Trophoblast cell (in vitro differentiated cells and primary cell): ENCODE measurements around the gene HYAL2.

ENCODE experiments used
- DNase-seq, 2 donors: peaks; one replicate each; pipeline ENCODE4 v3.0.0-alpha.2; 2016
- H2AFZ ChIP-seq: 2 replicates; pipeline ENCODE4 v1.6.1; 2013; ENCODE audit warnings: low read length, moderate library complexity, mild to moderate bottlenecking; ENCODE audit not compliant: insufficient read depth, poor library complexity
- H2AK5ac ChIP-seq: 2 replicates; pipeline ENCODE4 v1.6.1; 2013; ENCODE audit warnings: mild to moderate bottlenecking, low read length
- H2BK120ac ChIP-seq: 2 replicates; pipeline ENCODE4 v1.6.1; 2013; ENCODE audit warnings: low read length, mild to moderate bottlenecking, moderate library complexity; ENCODE audit not compliant: insufficient read depth, poor library complexity
- H2BK12ac ChIP-seq: 2 replicates; pipeline ENCODE4 v1.6.1; 2013; ENCODE audit warnings: mild to moderate bottlenecking, low read length, moderate library complexity
- H2BK5ac ChIP-seq: 2 replicates; pipeline ENCODE4 v1.6.1; 2013; ENCODE audit warnings: low read length, low read depth, moderate library complexity, mild to moderate bottlenecking; ENCODE audit not compliant: poor library complexity
- H3K14ac ChIP-seq: 2 replicates; pipeline ENCODE4 v1.6.1; 2013; ENCODE audit warnings: mild to moderate bottlenecking, low read length
- H3K18ac ChIP-seq: 2 replicates; pipeline ENCODE4 v1.6.1; 2013; ENCODE audit warnings: mild to moderate bottlenecking, low read length
- H3K23ac ChIP-seq: 2 replicates; pipeline ENCODE4 v1.6.1; 2013; ENCODE audit warnings: low read length
- H3K27ac ChIP-seq: 2 replicates; pipeline ENCODE4 v1.5.1; 2013; ENCODE audit warnings: low read depth, mild to moderate bottlenecking, inconsistent platforms, low read length, moderate library complexity
- H3K27me3 ChIP-seq: 2 replicates; pipeline ENCODE4 v1.6.1; 2013; ENCODE audit warnings: inconsistent platforms, mild to moderate bottlenecking, low read length, moderate library complexity; ENCODE audit not compliant: insufficient read depth
- H3K36me3 ChIP-seq, 2 experiments: 1 replicate in 1 of 2; 2 replicates in 1 of 2; pipeline ENCODE4 v1.6.1; 2013; ENCODE audit warnings: low read length in 2 of 2, mild to moderate bottlenecking in 2 of 2, moderate library complexity in 1 of 2; ENCODE audit not compliant: insufficient read depth in 2 of 2, control insufficient read depth in 1 of 2
- H3K4ac ChIP-seq: 2 replicates; pipeline ENCODE4 v1.6.1; 2013; ENCODE audit warnings: low read depth, mild to moderate bottlenecking, low read length, moderate library complexity
- H3K4me1 ChIP-seq, 2 experiments: 1 replicate in 1 of 2; 2 replicates in 1 of 2; pipeline ENCODE4 v1.6.1; 2013; ENCODE audit warnings: low read length in 2 of 2, mild to moderate bottlenecking in 2 of 2, moderate library complexity in 1 of 2; ENCODE audit not compliant: insufficient read depth in 2 of 2, control insufficient read depth in 1 of 2
- H3K4me2 ChIP-seq: 2 replicates; pipeline ENCODE4 v1.6.1; 2013; ENCODE audit warnings: inconsistent platforms, mild to moderate bottlenecking, low read length, moderate library complexity
- H3K4me3 ChIP-seq: 2 replicates; pipeline ENCODE4 v1.5.1; 2013; ENCODE audit warnings: mild to moderate bottlenecking, low read depth, low read length, inconsistent platforms
- H3K79me1 ChIP-seq: one replicate; pipeline ENCODE4 v1.6.1; 2013; ENCODE audit warnings: low read length
- H3K79me2 ChIP-seq: 2 replicates; pipeline ENCODE4 v1.6.1; 2013; ENCODE audit warnings: low read length, mild to moderate bottlenecking; ENCODE audit not compliant: control insufficient read depth, insufficient read depth, poor library complexity
- H3K9ac ChIP-seq: 2 replicates; pipeline ENCODE4 v1.6.1; 2013; ENCODE audit warnings: mild to moderate bottlenecking, low read length
- H3K9me3 ChIP-seq: 2 replicates; pipeline ENCODE4 v1.6.1; 2013; ENCODE audit warnings: low read depth, mild to moderate bottlenecking, control low read depth, inconsistent platforms, low read length; ENCODE audit not compliant: insufficient read depth
- H4K12ac ChIP-seq: 2 replicates; pipeline ENCODE4 v1.6.1; 2013; ENCODE audit warnings: low read depth, mild to moderate bottlenecking, low read length, moderate library complexity
- H4K8ac ChIP-seq: 2 replicates; pipeline ENCODE4 v1.6.1; 2013; ENCODE audit warnings: low read depth, mild to moderate bottlenecking, low read length, moderate library complexity
- H4K91ac ChIP-seq: one replicate; pipeline ENCODE4 v1.6.1; 2013; ENCODE audit warnings: low read depth, mild to moderate bottlenecking, low read length, moderate library complexity
- WGBS: extraction: QIAGEN DNeasy Blood & Tissue Kit; methylation state at CpG from one replicate; pipeline ENCODE4 v1.1.7; 2013; ENCODE audit warnings: missing lambda C conversion rate; ENCODE audit not compliant: insufficient read length, insufficient coverage; ENCODE audit errors: extremely low coverage; 5-methylcytosine and 5-hydroxymethylcytosine counted together

Gene HYAL2

DNA sequence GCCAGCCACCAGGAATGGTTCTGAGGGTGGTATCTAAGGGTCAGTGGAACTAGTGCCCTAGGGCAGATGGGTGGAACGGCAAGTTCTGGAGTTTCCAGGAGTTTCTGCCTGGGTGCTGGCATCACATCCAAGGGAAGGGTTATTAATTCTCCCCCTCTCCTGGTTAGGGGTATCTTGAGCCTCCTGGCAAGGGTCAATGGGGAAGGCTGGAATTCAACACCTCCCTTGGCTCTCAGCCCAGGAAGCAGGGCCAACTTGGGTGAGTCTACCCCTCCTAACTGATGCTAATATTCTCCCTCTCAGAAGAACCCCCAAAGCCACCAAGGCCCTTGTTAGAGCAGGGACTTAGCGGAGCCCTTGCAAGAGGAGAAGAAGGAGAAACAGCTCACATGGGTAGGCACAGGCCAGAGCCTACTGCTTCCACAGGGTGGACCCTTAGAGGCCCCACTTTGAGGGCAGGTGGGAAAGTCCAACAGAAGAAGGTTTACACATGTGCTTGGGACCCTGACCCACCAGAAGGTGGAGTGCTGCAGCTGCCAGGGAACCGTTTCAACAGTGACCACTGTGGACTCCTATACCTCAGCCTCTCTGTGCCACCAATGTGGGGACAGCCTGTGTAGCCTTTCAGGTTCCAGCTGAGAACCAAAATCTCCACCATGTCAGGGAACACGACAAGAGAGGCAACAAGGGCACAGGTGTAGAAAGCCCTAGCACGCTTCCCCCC, 33.4 kb upstream of the HYAL2 start:
- Histone ChIP-seq H3K27ac (no peak overlapping the region), H3K14ac (no peak overlapping the region), H3K4ac (no peak overlapping the region), H3K9me3 (no peaks in the 10 kb centered on the region), H3K4me2 (no peak overlapping the region), H3K4me3 (no peak overlapping the region), H3K79me1 (peaks cover 4% of the 10 kb centered on the region), H3K9ac (no peak overlapping the region), H2AK5ac (no peak overlapping the region), H3K4me1 (peaks cover 22 to 42% of the 10 kb centered on the region in 2 experiments), H3K23ac (no peak overlapping the region), H4K12ac (no peak overlapping the region), H3K18ac (no peak overlapping the region), H3K79me2 (peaks cover 15% of the 10 kb centered on the region), H4K91ac (no peak overlapping the region), H2BK12ac (no peak overlapping the region), H2BK120ac (no peak overlapping the region), H4K8ac (no peak overlapping the region), H3K36me3 (peaks cover 36 to 46% of the 10 kb centered on the region in 2 experiments), H2BK5ac (no peak overlapping the region), H2AFZ (no peak overlapping the region), H3K27me3 (no peaks in the 10 kb centered on the region)
- no CpG with 5 or more reads among the region's 5 CpGs for WGBS
- DNase-seq, result no peak

DNA sequence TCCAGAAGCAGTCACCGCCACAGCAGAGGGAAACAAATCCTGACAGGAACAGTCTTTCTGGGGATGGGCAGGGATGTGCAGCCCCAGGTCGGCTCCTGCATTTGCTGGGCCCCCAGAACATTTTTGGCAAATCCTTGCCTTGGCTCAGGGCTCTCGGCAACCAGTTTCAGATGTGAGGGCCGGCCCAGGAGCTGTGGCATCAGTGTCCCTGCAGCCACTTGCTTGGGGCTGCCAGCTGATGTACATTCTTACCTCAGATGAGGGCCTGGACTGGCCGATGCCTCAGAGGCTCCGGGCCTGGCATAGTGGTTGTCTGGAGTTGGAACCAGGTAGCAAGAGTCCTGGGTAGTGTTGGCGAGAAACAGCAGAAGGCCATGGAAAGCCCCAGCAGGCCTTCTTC, 32.3 kb upstream of the HYAL2 start:
- no peak overlapping the region for H4K12ac ChIP-seq
- no peak overlapping the region for H3K23ac ChIP-seq
- no peaks in the 10 kb centered on the region for H3K9me3 ChIP-seq
- H3K27me3 ChIP-seq, result no peaks in the 10 kb centered on the region
- H3K9ac ChIP-seq, result no peak overlapping the region
- no peak overlapping the region for H4K8ac ChIP-seq
- H2AFZ ChIP-seq, result no peak overlapping the region
- WGBS, result no CpG with 5 or more reads among the region's 7 CpGs
- H3K79me1 ChIP-seq, result peaks cover 10% of the 10 kb centered on the region
- no peak overlapping the region for H2BK120ac ChIP-seq
- H3K4ac ChIP-seq, result no peak overlapping the region
- no peak for DNase-seq
- no peak overlapping the region for H2BK12ac ChIP-seq
- H3K14ac ChIP-seq, result no peak overlapping the region
- H3K27ac ChIP-seq, result no peak overlapping the region
- H3K18ac ChIP-seq, result no peak overlapping the region
- H3K4me3 ChIP-seq, result no peak overlapping the region
- no peak overlapping the region for H2BK5ac ChIP-seq
- peaks cover 16% of the 10 kb centered on the region for H3K79me2 ChIP-seq
- H4K91ac ChIP-seq, result no peak overlapping the region
- no peak overlapping the region for H2AK5ac ChIP-seq
- no peak overlapping the region for H3K4me2 ChIP-seq
- peaks cover 36 to 46% of the 10 kb centered on the region in 2 experiments for H3K36me3 ChIP-seq
- H3K4me1 ChIP-seq, result peaks cover 27 to 48% of the 10 kb centered on the region in 2 experiments

DNA sequence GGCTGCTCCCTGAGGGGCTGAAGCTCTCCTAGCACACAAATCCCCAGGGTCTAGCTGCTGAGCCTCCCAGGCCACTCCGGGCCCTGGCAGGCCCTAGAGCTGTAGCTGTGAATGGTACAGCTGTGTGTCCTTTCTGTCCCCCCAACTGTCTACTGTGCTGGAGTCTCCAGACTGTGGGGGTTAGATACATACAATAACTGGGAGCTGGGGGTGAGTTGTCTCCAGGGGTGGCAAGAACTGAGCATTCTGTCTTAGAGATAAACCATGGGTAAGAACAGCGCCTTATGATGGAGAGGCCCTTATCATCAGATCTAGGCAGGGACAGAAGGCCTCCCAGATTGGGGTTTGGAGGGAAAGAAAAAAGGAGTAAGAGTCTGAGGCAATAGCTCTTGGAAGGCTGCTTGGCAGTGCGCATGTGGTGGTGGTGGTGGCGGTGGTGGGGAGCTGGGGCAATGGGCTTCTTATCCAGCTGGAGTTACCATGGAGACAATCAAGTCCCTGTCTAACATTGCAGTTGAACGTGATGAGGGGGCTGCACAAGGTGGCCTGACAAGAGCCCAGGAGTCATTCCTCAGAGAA, 31.7 kb upstream of the HYAL2 start:
- no peak overlapping the region for H3K4ac ChIP-seq
- no peak overlapping the region for H2BK5ac ChIP-seq
- peaks cover 36 to 47% of the 10 kb centered on the region in 2 experiments for H3K36me3 ChIP-seq
- H3K18ac ChIP-seq, result no peak overlapping the region
- no peak overlapping the region for H2BK120ac ChIP-seq
- H3K27ac ChIP-seq, result no peak overlapping the region
- H2AK5ac ChIP-seq, result no peak overlapping the region
- no peak overlapping the region for H3K4me2 ChIP-seq
- H3K79me2 ChIP-seq, result peaks cover 16% of the 10 kb centered on the region
- H2BK12ac ChIP-seq, result no peak overlapping the region
- H4K12ac ChIP-seq, result no peak overlapping the region
- H2AFZ ChIP-seq, result no peak overlapping the region
- H3K23ac ChIP-seq, result no peak overlapping the region
- H4K91ac ChIP-seq, result no peak overlapping the region
- H3K4me3 ChIP-seq, result no peak overlapping the region
- H3K79me1 ChIP-seq, result peaks cover 9% of the 10 kb centered on the region
- peaks cover 30 to 52% of the 10 kb centered on the region in 2 experiments for H3K4me1 ChIP-seq
- no peak for DNase-seq
- H3K27me3 ChIP-seq, result no peaks in the 10 kb centered on the region
- no peak overlapping the region for H3K9ac ChIP-seq
- no peak overlapping the region for H3K14ac ChIP-seq
- WGBS, result no CpG with 5 or more reads among the region's 5 CpGs
- no peaks in the 10 kb centered on the region for H3K9me3 ChIP-seq
- H4K8ac ChIP-seq, result no peak overlapping the region

DNA sequence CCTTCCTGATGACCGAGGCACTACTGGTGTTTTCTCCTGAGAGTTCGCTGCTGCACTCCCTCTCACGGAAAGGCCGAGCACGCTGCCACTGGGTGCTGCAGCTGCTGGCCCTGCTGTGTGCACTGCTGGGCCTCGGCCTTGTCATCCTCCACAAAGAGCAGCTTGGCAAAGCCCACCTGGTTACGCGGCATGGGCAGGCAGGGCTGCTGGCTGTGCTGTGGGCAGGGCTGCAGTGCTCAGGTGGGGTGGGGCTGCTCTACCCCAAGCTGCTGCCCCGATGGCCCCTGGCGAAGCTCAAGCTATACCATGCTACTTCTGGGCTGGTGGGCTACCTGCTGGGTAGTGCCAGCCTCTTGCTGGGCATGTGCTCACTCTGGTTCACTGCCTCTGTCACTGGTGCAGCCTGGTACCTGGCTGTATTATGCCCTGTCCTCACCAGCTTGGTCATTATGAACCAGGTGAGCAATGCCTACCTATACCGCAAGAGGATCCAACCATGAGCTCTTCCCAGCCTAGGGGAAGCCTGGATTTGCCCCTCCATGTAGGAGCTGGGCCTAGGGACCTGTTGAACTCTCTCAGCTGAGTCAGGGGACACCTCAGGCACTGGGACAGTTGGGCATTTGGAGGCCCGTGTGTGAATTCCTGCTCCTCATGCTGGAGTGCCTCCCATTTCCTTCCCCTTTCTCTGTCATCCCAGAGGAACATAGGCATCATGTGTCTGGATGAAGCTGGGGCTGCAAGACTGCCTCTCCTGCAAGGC, 30.9 kb upstream of the HYAL2 start:
- H4K91ac ChIP-seq, result no peak overlapping the region
- WGBS, result no CpG with 5 or more reads among the region's 12 CpGs

More for the DNA sequence above, 30.9 kb upstream of the HYAL2 start:
- H2BK120ac ChIP-seq, result no peak overlapping the region
- H3K27ac ChIP-seq, result no peak overlapping the region
- H3K9ac ChIP-seq, result no peak overlapping the region
- H3K27me3 ChIP-seq, result no peaks in the 10 kb centered on the region
- no peaks in the 10 kb centered on the region for H3K9me3 ChIP-seq
- no peak overlapping the region for H4K12ac ChIP-seq
- no peak overlapping the region for H3K23ac ChIP-seq
- no peak overlapping the region for H2AFZ ChIP-seq
- peaks cover 29 to 48% of the 10 kb centered on the region in 2 experiments for H3K4me1 ChIP-seq
- peaks cover 40 to 53% of the 10 kb centered on the region in 2 experiments for H3K36me3 ChIP-seq
- no peak overlapping the region for H3K4me2 ChIP-seq
- peaks cover 9% of the 10 kb centered on the region for H3K79me2 ChIP-seq
- H2AK5ac ChIP-seq, result no peak overlapping the region
- H4K8ac ChIP-seq, result no peak overlapping the region
- H3K79me1 ChIP-seq, result peaks cover 5% of the 10 kb centered on the region
- H2BK12ac ChIP-seq, result no peak overlapping the region
- H3K14ac ChIP-seq, result no peak overlapping the region
- H2BK5ac ChIP-seq, result no peak overlapping the region
- H3K4ac ChIP-seq, result no peak overlapping the region
- no peak overlapping the region for H3K4me3 ChIP-seq
- H3K18ac ChIP-seq, result no peak overlapping the region
- DNase-seq, result no peak
